ENCODE results near the gene SPDYE1. TPM values are rescaled to one million over a fixed set of nuclear protein-coding genes. Genes with fewer than 3 reads are reported as not detected.
"Not testable (repeated sequence)": the region's sequence is repeated elsewhere in the genome, so short reads cannot be mapped to it uniquely, and the experiment has no call there.

SPDYE1 gene
- total RNA-seq (2014; rRNA removed; shearing (Covaris generic)), result not detected in 2 replicates
- not detected in 2 replicates for polyA plus RNA-seq (2015; cell fraction: cytosol; rRNA removed)
- polyA plus RNA-seq (2015; cell fraction: nucleus; rRNA removed), result not detected in 2 replicates

- in situ Hi-C loops (cut with HindIII; ENCODE audit: low pct_unique_long_range_greater_than_20kb, low sequenced_read_pairs); DNase-seq (ENCODE audit: low read depth, low spot score): not testable (repeated sequence)
Measured at GRCh38 chr7:43997532-43997931, at the start of gene SPDYE1. TSS of gene SPDYE1 (plus strand) at chr7:43997897. CDS start at chr7:43999950, 2,053 bp downstream.

- no peak for DNase-seq (ENCODE audit: low read depth, low spot score)
- in situ Hi-C loops (cut with HindIII; ENCODE audit: low pct_unique_long_range_greater_than_20kb, low sequenced_read_pairs), result no loop called here
Measured at GRCh38 chr7:43952028-43952427, 45.7 kb upstream of the SPDYE1 start.

GRCh38 chr7:43953071-43953470 is 44.6 kb upstream of the SPDYE1 start:
- in situ Hi-C loops (cut with HindIII; ENCODE audit: low pct_unique_long_range_greater_than_20kb, low sequenced_read_pairs), result no loop called here
- DNase-seq (ENCODE audit: low read depth, low spot score), result no peak

GRCh38 chr7:43954524-43955228 is 43.0 kb upstream of the SPDYE1 start:
- DNase-seq (ENCODE audit: low read depth, low spot score), result peak; percentile 75
- in situ Hi-C loops (cut with HindIII; ENCODE audit: low pct_unique_long_range_greater_than_20kb, low sequenced_read_pairs), result no loop called here

GRCh38 chr7:43956027-43956426 is 41.7 kb upstream of the SPDYE1 start:
- DNase-seq (ENCODE audit: low read depth, low spot score), result no peak
- in situ Hi-C loops (cut with HindIII; ENCODE audit: low pct_unique_long_range_greater_than_20kb, low sequenced_read_pairs), result no loop called here

GRCh38 chr7:43960933-43961332 is 36.8 kb upstream of the SPDYE1 start:
- DNase-seq (ENCODE audit: low read depth, low spot score), result no peak
- in situ Hi-C loops (cut with HindIII; ENCODE audit: low pct_unique_long_range_greater_than_20kb, low sequenced_read_pairs), result no loop called here

- in situ Hi-C loops (cut with HindIII; ENCODE audit: low pct_unique_long_range_greater_than_20kb, low sequenced_read_pairs); DNase-seq (ENCODE audit: low read depth, low spot score): not testable (repeated sequence)
Measured at GRCh38 chr7:43966392-43966791, 31.3 kb upstream of the SPDYE1 start.

GRCh38 chr7:43968172-43969040 is 29.3 kb upstream of the SPDYE1 start:
- in situ Hi-C loops (cut with HindIII; ENCODE audit: low pct_unique_long_range_greater_than_20kb, low sequenced_read_pairs); DNase-seq (ENCODE audit: low read depth, low spot score): not testable (repeated sequence)

GRCh38 chr7:43969586-43969985 is 28.1 kb upstream of the SPDYE1 start:
- in situ Hi-C loops (cut with HindIII; ENCODE audit: low pct_unique_long_range_greater_than_20kb, low sequenced_read_pairs); DNase-seq (ENCODE audit: low read depth, low spot score): not testable (repeated sequence)

- DNase-seq (ENCODE audit: low read depth, low spot score); in situ Hi-C loops (cut with HindIII; ENCODE audit: low pct_unique_long_range_greater_than_20kb, low sequenced_read_pairs): not testable (repeated sequence)
Measured at GRCh38 chr7:43970698-43971097, 27.0 kb upstream of the SPDYE1 start.

- DNase-seq (ENCODE audit: low read depth, low spot score), result not testable (repeated sequence)
Measured at GRCh38 chr7:43974033-43974573, 23.6 kb upstream of the SPDYE1 start.

GRCh38 chr7:43974725-43975482 is 22.8 kb upstream of the SPDYE1 start:
- DNase-seq (ENCODE audit: low read depth, low spot score); in situ Hi-C loops (cut with HindIII; ENCODE audit: low pct_unique_long_range_greater_than_20kb, low sequenced_read_pairs): not testable (repeated sequence)

More at GRCh38 chr7:43974033-43974573, 23.6 kb upstream of the SPDYE1 start:
- in situ Hi-C loops (cut with HindIII; ENCODE audit: low pct_unique_long_range_greater_than_20kb, low sequenced_read_pairs), result not testable (repeated sequence)

- in situ Hi-C loops (cut with HindIII; ENCODE audit: low pct_unique_long_range_greater_than_20kb, low sequenced_read_pairs), result no loop called here
- DNase-seq (ENCODE audit: low read depth, low spot score), result no peak
Measured at GRCh38 chr7:43977525-43977924, 20.2 kb upstream of the SPDYE1 start.

GRCh38 chr7:43978102-43978501 is 19.6 kb upstream of the SPDYE1 start:
- in situ Hi-C loops (cut with HindIII; ENCODE audit: low pct_unique_long_range_greater_than_20kb, low sequenced_read_pairs); DNase-seq (ENCODE audit: low read depth, low spot score): not testable (repeated sequence)

GRCh38 chr7:43982848-43983247 is 14.8 kb upstream of the SPDYE1 start:
- DNase-seq (ENCODE audit: low read depth, low spot score), result not testable (repeated sequence)

GRCh38 chr7:43983736-43984135 is 14.0 kb upstream of the SPDYE1 start:
- DNase-seq (ENCODE audit: low read depth, low spot score); in situ Hi-C loops (cut with HindIII; ENCODE audit: low pct_unique_long_range_greater_than_20kb, low sequenced_read_pairs): not testable (repeated sequence)

More at GRCh38 chr7:43982848-43983247, 14.8 kb upstream of the SPDYE1 start:
- in situ Hi-C loops (cut with HindIII; ENCODE audit: low pct_unique_long_range_greater_than_20kb, low sequenced_read_pairs), result not testable (repeated sequence)

Measured in SK-MEL-5 (cell line).